HepG2 (cell line): ENCODE data around the gene TLK2. TPM values are rescaled to one million over a fixed set of nuclear protein-coding genes. Genes with fewer than 3 reads are reported as not detected.

Experiments
- ATF6 ChIP-seq: sonication (generic); formaldehyde crosslinking; conservative IDR thresholded peaks from 2 replicates; pipeline ENCODE4 v1.4.0; 2020; ENCODE audit warnings: missing genetic modification reagents
- BHLHE40 ChIP-seq: IDR thresholded peaks from 2 replicates; pipeline ENCODE4 v1.6.1; 2011; ENCODE audit warnings: low read length, improper control_type of control experiment
- ETS1 ChIP-seq: sonication (generic); formaldehyde crosslinking; IDR thresholded peaks from 2 replicates; pipeline ENCODE4 v1.4.0; 2020; ENCODE audit warnings: missing genetic modification reagents
- GFI1 ChIP-seq: sonication (generic); formaldehyde crosslinking; IDR thresholded peaks from 2 replicates; pipeline ENCODE4 v1.5.0; 2020; ENCODE audit warnings: missing genetic modification reagents, mild to moderate bottlenecking, borderline replicate concordance
- HMG20A ChIP-seq: IDR thresholded peaks from 2 replicates; pipeline ENCODE4 v1.6.1; 2016; ENCODE audit warnings: borderline replicate concordance
- HNRNPL ChIP-seq: fragments of 200-400 bp; formaldehyde crosslinking; IDR thresholded peaks from 2 replicates; pipeline ENCODE4 v1.6.1; 2017; ENCODE audit warnings: mild to moderate bottlenecking, low read depth, low read length
- JARID2 ChIP-seq: sonication (generic); formaldehyde crosslinking; IDR thresholded peaks from 2 replicates; pipeline ENCODE4 v1.8.1; 2023; ENCODE audit warnings: missing genetic modification reagents, inconsistent platforms; ENCODE audit not compliant: insufficient replicate concordance
- KLF13 ChIP-seq: sonication (generic); formaldehyde crosslinking; IDR thresholded peaks from 2 replicates; pipeline ENCODE4 v1.4.0; 2020; ENCODE audit warnings: mild to moderate bottlenecking, missing genetic modification reagents
- MYPOP ChIP-seq: sonication (generic); formaldehyde crosslinking; IDR thresholded peaks from 2 replicates; pipeline ENCODE4 v1.8.1; 2023; ENCODE audit warnings: mild to moderate bottlenecking, moderate library complexity, missing genetic modification reagents
- NFYC ChIP-seq: IDR thresholded peaks from 2 replicates; pipeline ENCODE4 v1.6.1; 2016; ENCODE audit warnings: missing genetic modification reagents, missing compliant biosample characterization
- REL ChIP-seq: sonication (generic); formaldehyde crosslinking; conservative IDR thresholded peaks from 2 replicates; pipeline ENCODE4 v1.8.0; 2022; ENCODE audit warnings: mild to moderate bottlenecking, missing genetic modification reagents, moderate library complexity
- SNAPC2 ChIP-seq: sonication (generic); formaldehyde crosslinking; IDR thresholded peaks from 2 replicates; pipeline ENCODE4 v1.8.1; 2022; ENCODE audit warnings: mild to moderate bottlenecking, missing genetic modification reagents
- SP5 ChIP-seq: IDR thresholded peaks from 2 replicates; pipeline ENCODE4 v1.6.1; 2016; ENCODE audit warnings: low read depth, borderline replicate concordance
- SRSF1 ChIP-seq: fragments of 200-400 bp; formaldehyde crosslinking; optimal IDR thresholded peaks from 2 replicates; pipeline ENCODE3; 2017; ENCODE audit warnings: mild to moderate bottlenecking, low read depth, low read length, moderate library complexity
- UBTF ChIP-seq: sonication (generic); formaldehyde crosslinking; IDR thresholded peaks from 2 replicates; pipeline ENCODE4 v1.4.0; 2020; ENCODE audit warnings: mild to moderate bottlenecking, missing genetic modification reagents
- ZNF550 ChIP-seq: sonication (generic); formaldehyde crosslinking; IDR thresholded peaks from 2 replicates; pipeline ENCODE4 v1.4.0; 2020; ENCODE audit warnings: mild to moderate bottlenecking, missing genetic modification reagents, borderline replicate concordance
- ZNF678 ChIP-seq: sonication (generic); formaldehyde crosslinking; IDR thresholded peaks from 2 replicates; pipeline ENCODE4 v1.4.0; 2020; ENCODE audit warnings: mild to moderate bottlenecking, missing genetic modification reagents
- ZNF687 ChIP-seq: sonication (generic); formaldehyde crosslinking; IDR thresholded peaks from 2 replicates; pipeline ENCODE4 v1.5.1; 2020; ENCODE audit warnings: mild to moderate bottlenecking, missing genetic modification reagents, moderate library complexity
- ZSCAN30 ChIP-seq: sonication (generic); formaldehyde crosslinking; IDR thresholded peaks from 2 replicates; pipeline ENCODE4 v1.5.0; 2020; ENCODE audit warnings: mild to moderate bottlenecking, missing genetic modification reagents
- polyA plus RNA-seq, 8 experiments: library from polyadenylated mRNA; depleted of rRNA in 3 of 8; stranded (reverse) in 7 of 8; unstranded in 1 of 8; fragments of >200 nt; fragmentation: Illumina TruSeq in 4 of 8; extraction: Trizol in 4 of 8; gene quantifications; 2 replicates each; pipeline versions ENCODE4 v1.2.1 to v1.2.3, GENCODE V29; 2011 to 2016; ENCODE audit warnings: low read depth in 4 of 8, missing spikeins in 1 of 8, mixed read lengths in 1 of 8; ENCODE audit not compliant: insufficient read depth in 1 of 8
- total RNA-seq, 5 experiments: library from RNA; depleted of rRNA; stranded (reverse); fragments of >200 nt; fragmentation: Illumina TruSeq; extraction: Trizol; gene quantifications; 2 replicates each; pipeline ENCODE4 v1.2.3, GENCODE V29; 2016; ENCODE audit warnings: low read depth in 1 of 5

Gene TLK2
- total and polyA plus RNA-seq, 2 of the 13 experiments (the other 11 are each of a cell fraction or from before 2014, with no cell fraction given) = 58.7 to 60.8 TPM

- peak; percentile 26 for TF ChIP-seq ZNF687 (CRISPR knock-in tag)
- TF ChIP-seq SRSF1 = no peak
- 0 out of 2 replicates have a peak, but pooled peaks have one; percentile 24 for TF ChIP-seq ZNF550
- TF ChIP-seq SP5 (CRISPR knock-in tag) = no peak
- peak; percentile 83 for TF ChIP-seq NFYC (CRISPR knock-in tag)
- no peak for TF ChIP-seq GFI1 (CRISPR knock-in tag)
- no peak for TF ChIP-seq HMG20A (CRISPR knock-in tag)
- no peak for TF ChIP-seq ZSCAN30
- no peak for TF ChIP-seq SNAPC2
- TF ChIP-seq JARID2 (CRISPR knock-in tag) = no peak
- TF ChIP-seq MYPOP (CRISPR knock-in tag) = no peak
- TF ChIP-seq ZNF678 (CRISPR knock-in tag) = no peak
- 0 out of 2 replicates have a peak, but pooled peaks have one; percentile 21 for TF ChIP-seq UBTF (CRISPR knock-in tag)
- TF ChIP-seq ETS1 (CRISPR knock-in tag) = no peak
- no peak for TF ChIP-seq KLF13 (CRISPR knock-in tag)
- 0 out of 2 replicates have a peak, but pooled peaks have one; percentile 43 for TF ChIP-seq BHLHE40
- no peak for TF ChIP-seq REL (CRISPR knock-in tag)
- no peak for TF ChIP-seq HNRNPL
- TF ChIP-seq ATF6 (CRISPR knock-in tag) = no peak
These were observed 166.0 kb downstream of the TLK2 start (continued) for GRCh38 chr17:62644487-62645173.
